LHCN-M2 (cell line): Measurements from ENCODE around the gene ARMCX2. TPM values are rescaled to one million over a fixed set of nuclear protein-coding genes. Genes with fewer than 3 reads are reported as not detected.
"Not testable (repeated sequence)": the region's sequence is repeated elsewhere in the genome, so short reads cannot be mapped to it uniquely, and the experiment has no call there.

ENCODE experiments used
- DNase-seq: peaks from one replicate; pipeline ENCODE4 v3.0.0-alpha.2; 2012; ENCODE audit warnings: low read depth
- polyA plus RNA-seq: library from polyadenylated mRNA; unstranded; fragments of >200 nt; gene quantifications from one replicate; pipeline ENCODE4 v1.2.1, GENCODE V29; 2012; ENCODE audit warnings: missing spikeins
- total RNA-seq: library from RNA; depleted of rRNA; stranded (reverse); fragments of >200 nt; gene quantifications from 2 replicates; pipeline ENCODE4 v1.2.3, GENCODE V29; 2014; rRNA removed

ARMCX2 gene
- total RNA-seq, result 199 and 221 TPM in 2 replicates
- 98.0 TPM for polyA plus RNA-seq

GRCh38 chrX:101659601-101660063 is at the start of gene ARMCX2:
ARMCX2 (minus strand) TSS chrX:101659850; CDS start chrX:101657588, 2,262 bp downstream.
- DNase-seq, result peak; percentile 89

- no peak for DNase-seq
These were observed 49.7 kb upstream of the ARMCX2 start for GRCh38 chrX:101709384-101709783.

- DNase-seq, result no peak
These were observed 48.5 kb upstream of the ARMCX2 start for GRCh38 chrX:101708163-101708562.

- DNase-seq, result no peak
These were observed 33.8 kb upstream of the ARMCX2 start for GRCh38 chrX:101693476-101693875.

- no peak for DNase-seq
These were observed 32.2 kb upstream of the ARMCX2 start for GRCh38 chrX:101691835-101692234.

GRCh38 chrX:101686574-101686973 is 26.9 kb upstream of the ARMCX2 start:
- DNase-seq, result no peak

- DNase-seq, result no peak
These were observed 26.3 kb upstream of the ARMCX2 start for GRCh38 chrX:101685923-101686322.

GRCh38 chrX:101682723-101683122 is 23.1 kb upstream of the ARMCX2 start:
- peak; percentile 65 for DNase-seq

GRCh38 chrX:101677028-101677427 is 17.4 kb upstream of the ARMCX2 start:
- DNase-seq, result no peak

- DNase-seq, result no peak
These were observed 16.9 kb upstream of the ARMCX2 start for GRCh38 chrX:101676571-101676970.

GRCh38 chrX:101668143-101668542 is 8.5 kb upstream of the ARMCX2 start:
- DNase-seq, result no peak

- peak; percentile 54 for DNase-seq
These were observed 774 bp downstream of the ARMCX2 start for GRCh38 chrX:101658661-101659491.

- DNase-seq, result no peak
These were observed 2.2 kb downstream of the ARMCX2 start for GRCh38 chrX:101657495-101657894.

GRCh38 chrX:101656817-101657216 is 2.8 kb downstream of the ARMCX2 start:
- DNase-seq, result no peak

GRCh38 chrX:101655534-101655933 is 4.1 kb downstream of the ARMCX2 start:
- no peak for DNase-seq

GRCh38 chrX:101647716-101648115 is 11.9 kb downstream of the ARMCX2 start:
- DNase-seq, result not testable (repeated sequence)

GRCh38 chrX:101642093-101642492 is 17.6 kb downstream of the ARMCX2 start:
- no peak for DNase-seq

- no peak for DNase-seq
These were observed 20.1 kb downstream of the ARMCX2 start for GRCh38 chrX:101639583-101639982.

GRCh38 chrX:101619364-101619763 is 40.3 kb downstream of the ARMCX2 start:
- peak; percentile 62 for DNase-seq

GRCh38 chrX:101617211-101618191 is 42.1 kb downstream of the ARMCX2 start, which contains the start of gene ARMCX6:
ARMCX6 (minus strand) TSS chrX:101618000; CDS start chrX:101616620, 1,380 bp downstream.
- peak; percentile 57 for DNase-seq

GRCh38 chrX:101605728-101606127 is 53.9 kb downstream of the ARMCX2 start:
- DNase-seq, result no peak
